Testis (tissue), 3 donors: ENCODE results near the gene IFIT1B. TPM values are rescaled to one million over a fixed set of nuclear protein-coding genes. Genes with fewer than 3 reads are reported as not detected.
"Not testable (repeated sequence)": the region's sequence is repeated elsewhere in the genome, so short reads cannot be mapped to it uniquely, and the experiment has no call there.

Source experiments
- DNase-seq: peaks from one replicate; pipeline ENCODE4 v3.0.0-alpha.2; 2019
- H3K27ac ChIP-seq, 2 donors: fragments of 200-600 bp; sonication (generic); one replicate each; pipeline ENCODE4 v1.5.1; 2019
- H3K27me3 ChIP-seq: fragments of 200-600 bp; sonication (generic); one replicate; pipeline ENCODE4 v1.5.1; 2019
- H3K36me3 ChIP-seq: fragments of 200-600 bp; sonication (generic); one replicate; pipeline ENCODE4 v1.5.1; 2017; ENCODE audit warnings: low read depth; ENCODE audit errors: missing control alignments
- H3K4me1 ChIP-seq: fragments of 200-600 bp; sonication (generic); one replicate; pipeline ENCODE4 v1.5.1; 2019
- H3K4me3 ChIP-seq, 2 donors: fragments of 200-600 bp; sonication (generic); one replicate each; pipeline ENCODE4 v1.5.1; 2017 to 2019
- H3K9me3 ChIP-seq: fragments of 200-600 bp; sonication (generic); one replicate; pipeline ENCODE4 v1.5.1; 2017
- CTCF ChIP-seq, 3 experiments: fragments of 450-650 bp in 2 of 3; fragments of 200-600 bp in 1 of 3; sonication (generic) in 1 of 3; IDR thresholded peaks; one replicate each; pipeline ENCODE4 v1.5.1; 2016 to 2019; ENCODE audit warnings: antibody characterized with exemption in 3 of 3, mild to moderate bottlenecking in 2 of 3, moderate library complexity in 1 of 3
- POLR2A ChIP-seq: fragments of 450-650 bp; IDR thresholded peaks from one replicate; pipeline ENCODE4 v1.6.1; 2017; ENCODE audit warnings: antibody characterized with exemption, mild to moderate bottlenecking, moderate library complexity
- WGBS, 2 donors: methylation state at CpG; one replicate each; pipeline ENCODE4 v1.1.5; 2018; 5-methylcytosine and 5-hydroxymethylcytosine counted together
- intact Hi-C: fragments of 100-400 bp; cut with DNase I; formaldehyde crosslinking; loops from one replicate; pipeline ENCODE4 v1.15.1; 2023; ENCODE audit warnings: low total_unique reads
- polyA plus RNA-seq: library from polyadenylated mRNA; stranded (reverse); fragments of 350-450 nt; fragmentation: Illumina TruSeq; extraction: RNeasy Lipid Tissue Mini Kit (QIAGEN cat#74804); gene quantifications from one replicate; pipeline ENCODE4 v1.2.3, GENCODE V29; 2014; ENCODE audit warnings: low read depth, low replicate concordance; ENCODE audit not compliant: insufficient read depth
- total RNA-seq, 2 donors: library from RNA; depleted of rRNA; stranded (reverse); fragments of >200 nt; gene quantifications; one replicate each; pipeline ENCODE4 v1.2.3, GENCODE V29; 2016

The IFIT1B gene
- total and polyA plus RNA-seq, 3 donors from 2014 or later, result not detected

- intact Hi-C loops, result no loop called here
- peaks cover 20% of the 10 kb centered on the region for H3K4me1 ChIP-seq
- TF ChIP-seq POLR2A, result no peak
- TF ChIP-seq CTCF (IDR thresholded peaks at IDR 0.05), result no peak
- no peaks in the 10 kb centered on the region for H3K36me3 ChIP-seq
- no peak for DNase-seq
- no peaks in the 10 kb centered on the region for H3K27me3 ChIP-seq
- no peak overlapping the region for H3K27ac ChIP-seq
- no peak overlapping the region for H3K4me3 ChIP-seq
- WGBS, 2 donors, result 53 to 60% methylated on average over 2 of the region's 2 CpGs
- no peaks in the 10 kb centered on the region for H3K9me3 ChIP-seq
Observed at GRCh38 chr10:89388806-89389205, 10.9 kb downstream of the IFIT1B start.

DNA sequence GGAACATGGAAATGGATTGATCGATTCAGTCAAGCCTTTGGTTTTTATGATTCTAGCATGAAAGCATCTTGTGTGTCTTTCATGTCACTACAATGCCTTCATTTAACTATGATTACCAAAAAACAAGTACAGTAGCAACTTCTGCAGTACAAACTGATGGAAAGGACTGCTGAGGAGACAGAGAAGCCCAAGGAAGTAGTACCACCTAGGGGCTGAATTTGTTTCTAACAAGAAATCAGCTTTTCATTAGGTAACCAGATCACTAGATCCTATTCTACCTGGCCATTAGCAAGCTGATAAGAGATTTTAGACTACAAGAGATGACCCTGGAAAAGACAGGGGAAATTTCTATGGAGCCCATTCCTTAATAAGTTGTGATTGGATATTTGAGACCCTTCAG lies 11.4 kb downstream of the IFIT1B start:
- Histone ChIP-seq H3K27me3 (no peaks in the 10 kb centered on the region), H3K36me3 (no peaks in the 10 kb centered on the region), H3K4me3 (no peak overlapping the region), H3K9me3 (no peaks in the 10 kb centered on the region), H3K4me1 (peaks cover 25% of the 10 kb centered on the region), H3K27ac (no peak overlapping the region)
- TF ChIP-seq CTCF (IDR thresholded peaks at IDR 0.05) (peak in 1 of 3 experiments; percentile 35), POLR2A (no peak)
- intact Hi-C loops, result no loop called here
- DNase-seq, result no peak
- WGBS, 2 donors, result 73 to 85% methylated on average over 1 of the region's 1 CpG

- Histone ChIP-seq H3K4me3 (no peak overlapping the region), H3K27ac (peak overlapping the region; percentile 75 to 85), H3K27me3 (no peaks in the 10 kb centered on the region), H3K9me3 (no peaks in the 10 kb centered on the region), H3K4me1 (peaks cover 26% of the 10 kb centered on the region), H3K36me3 (no peaks in the 10 kb centered on the region)
- DNase-seq, result no peak
- no peak for TF ChIP-seq CTCF (IDR thresholded peaks at IDR 0.05)
- TF ChIP-seq POLR2A, result no peak
- intact Hi-C loops, result no loop called here
- WGBS, 2 donors, result 88 to 92% methylated on average over 5 of the region's 5 CpGs
Observed at GRCh38 chr10:89390476-89391225, 12.8 kb downstream of the IFIT1B start.

- Histone ChIP-seq H3K27ac (peak overlapping the region; percentile 75 to 85), H3K4me1 (peaks cover 26% of the 10 kb centered on the region)
- H3K4me3 ChIP-seq, intact Hi-C loops, H3K9me3 ChIP-seq, H3K36me3 ChIP-seq, DNase-seq, H3K27me3 ChIP-seq: not testable (repeated sequence)
- 82 to 96% methylated on average over 4 of the region's 4 CpGs for WGBS, 2 donors
Observed at GRCh38 chr10:89391226-89391576, 13.3 kb downstream of the IFIT1B start.

GRCh38 chr10:89391907-89392756 lies 14.3 kb downstream of the IFIT1B start, which contains the start of gene IFIT1:
Gene IFIT1 (plus strand): TSS chr10:89392623. CDS start chr10:89392713, 90 bp downstream.
- no peaks in the 10 kb centered on the region for H3K27me3 ChIP-seq
- H3K4me1 ChIP-seq, result peaks cover 26% of the 10 kb centered on the region
- TF ChIP-seq POLR2A (peak; percentile 34), CTCF (IDR thresholded peaks at IDR 0.05) (no peak)
- peak within 1 kb of the TSS; percentile 75 to 85 for H3K27ac ChIP-seq
- 2 to 4% methylated on average over 8 of the region's 8 CpGs for WGBS, 2 donors
- DNase-seq, result peak; percentile 92
- H3K4me3 ChIP-seq, result peak within 1 kb of the TSS; percentile 42 to 60
- H3K9me3 ChIP-seq, result no peaks in the 10 kb centered on the region
- intact Hi-C loops, result no loop called here
- no peaks in the 10 kb centered on the region for H3K36me3 ChIP-seq
